Breast epithelium (tissue), 4 donors: ENCODE results near the gene GNAQ. TPM values are rescaled to one million over a fixed set of nuclear protein-coding genes. Genes with fewer than 3 reads are reported as not detected.

Experiments
- DNase-seq, 2 donors: peaks; one replicate each; pipeline ENCODE4 v3.0.0-alpha.2; 2019; ENCODE audit warnings: low spot score in 2 of 2
- H3K27ac ChIP-seq, 2 donors: fragments of 200-600 bp; sonication (generic) in 1 of 2; one replicate each; pipeline ENCODE4 v1.5.1; 2016 to 2019; ENCODE audit warnings: mild to moderate bottlenecking in 1 of 2
- H3K27me3 ChIP-seq, 2 donors: fragments of 200-600 bp; sonication (generic) in 1 of 2; one replicate each; pipeline versions ENCODE4 v1.5.1 to v1.6.0; 2017 to 2019; ENCODE audit warnings: control low read depth in 1 of 2, mild to moderate bottlenecking in 1 of 2
- H3K36me3 ChIP-seq: fragments of 200-600 bp; one replicate; pipeline ENCODE4 v1.5.1; 2019
- H3K4me1 ChIP-seq, 2 donors: fragments of 200-600 bp; sonication (generic); one replicate each; pipeline ENCODE4 v1.5.1; 2016 to 2019; ENCODE audit warnings: control low read depth in 1 of 2
- H3K4me3 ChIP-seq, 3 donors: fragments of 200-600 bp; sonication (generic); 1 replicate in 2 of 3; 2 replicates in 1 of 3; pipeline ENCODE4 v1.5.1; 2016 to 2019; ENCODE audit warnings: mild to moderate bottlenecking in 3 of 3, moderate library complexity in 2 of 3
- H3K9me3 ChIP-seq, 2 donors: fragments of 200-600 bp; sonication (generic) in 1 of 2; one replicate each; pipeline ENCODE4 v1.5.1; 2016 to 2019; ENCODE audit warnings: control low read depth in 1 of 2
- CTCF ChIP-seq, 3 donors: fragments of 450-650 bp; IDR thresholded peaks; one replicate each; pipeline ENCODE4 v1.5.1; 2016 to 2017; ENCODE audit warnings: antibody characterized with exemption in 3 of 3, mild to moderate bottlenecking in 3 of 3, moderate library complexity in 3 of 3
- POLR2A ChIP-seq: fragments of 450-650 bp; IDR thresholded peaks from one replicate; pipeline ENCODE4 v1.6.1; 2016; ENCODE audit warnings: antibody characterized with exemption, mild to moderate bottlenecking, moderate library complexity
- POLR2AphosphoS5 ChIP-seq, 3 donors: sonication (generic); formaldehyde crosslinking; IDR thresholded peaks; one replicate each; pipeline ENCODE4 v1.6.1; 2017; ENCODE audit warnings: antibody characterized with exemption in 3 of 3
- intact Hi-C: fragments of 100-400 bp; cut with DNase I; formaldehyde crosslinking; loops from one replicate; pipeline ENCODE4 v1.15.1; 2023; ENCODE audit warnings: low total_unique reads
- total RNA-seq, 3 donors: library from RNA; depleted of rRNA; stranded (reverse); fragments of >200 nt; gene quantifications; one replicate each; pipeline ENCODE4 v1.1.0, GENCODE V29; 2016

The GNAQ gene
- total RNA-seq, 3 donors from 2014 or later: 39.0 to 49.3 (median 47.2) TPM

GRCh38 chr9:78011049-78011448 lies 20.6 kb downstream of the GNAQ start:
- no peak for DNase-seq
- H3K4me3 ChIP-seq: no peak overlapping the region
- no peaks in the 10 kb centered on the region for H3K9me3 ChIP-seq
- no peaks in the 10 kb centered on the region for H3K36me3 ChIP-seq
- H3K4me1 ChIP-seq: no peaks in the 10 kb centered on the region
- TF ChIP-seq POLR2AphosphoS5 (IDR thresholded peaks at IDR 0.05): no peak
- TF ChIP-seq CTCF (IDR thresholded peaks at IDR 0.05): no peak
- TF ChIP-seq POLR2A: no peak
- intact Hi-C loops: no loop called here
- H3K27ac ChIP-seq: no peak overlapping the region
- no peaks in the 10 kb centered on the region for H3K27me3 ChIP-seq

GRCh38 chr9:78010445-78010844 lies 21.2 kb downstream of the GNAQ start:
- Histone ChIP-seq H3K27ac (no peak overlapping the region), H3K27me3 (no peaks in the 10 kb centered on the region), H3K4me3 (no peak overlapping the region), H3K9me3 (no peaks in the 10 kb centered on the region), H3K4me1 (no peaks in the 10 kb centered on the region), H3K36me3 (no peaks in the 10 kb centered on the region)
- TF ChIP-seq CTCF (IDR thresholded peaks at IDR 0.05): no peak
- no peak for TF ChIP-seq POLR2A
- no peak for TF ChIP-seq POLR2AphosphoS5 (IDR thresholded peaks at IDR 0.05)
- intact Hi-C loops: no loop called here
- no peak for DNase-seq

- Histone ChIP-seq H3K27me3 (no peaks in the 10 kb centered on the region), H3K36me3 (no peaks in the 10 kb centered on the region), H3K4me1 (no peaks in the 10 kb centered on the region), H3K4me3 (no peak overlapping the region), H3K9me3 (no peaks in the 10 kb centered on the region), H3K27ac (no peak overlapping the region)
- no peak for DNase-seq
- intact Hi-C loops: no loop called here
- TF ChIP-seq CTCF (IDR thresholded peaks at IDR 0.05) (no peak), POLR2AphosphoS5 (IDR thresholded peaks at IDR 0.05) (no peak), POLR2A (no peak)
Measured at GRCh38 chr9:78009186-78009585, 22.4 kb downstream of the GNAQ start.

GRCh38 chr9:78006734-78007133 lies 24.9 kb downstream of the GNAQ start:
- Histone ChIP-seq H3K36me3 (no peaks in the 10 kb centered on the region), H3K4me3 (no peak overlapping the region), H3K27me3 (no peaks in the 10 kb centered on the region), H3K27ac (no peak overlapping the region), H3K9me3 (no peaks in the 10 kb centered on the region), H3K4me1 (no peaks in the 10 kb centered on the region)
- intact Hi-C loops: no loop called here
- DNase-seq: no peak
- TF ChIP-seq POLR2A: no peak

GRCh38 chr9:78005231-78006002 lies 26.2 kb downstream of the GNAQ start:
- no peaks in the 10 kb centered on the region for H3K4me1 ChIP-seq
- H3K36me3 ChIP-seq: no peaks in the 10 kb centered on the region
- H3K9me3 ChIP-seq: no peaks in the 10 kb centered on the region
- TF ChIP-seq CTCF (IDR thresholded peaks at IDR 0.05) (no peak), POLR2AphosphoS5 (IDR thresholded peaks at IDR 0.05) (no peak), POLR2A (no peak)
- H3K27ac ChIP-seq: no peak overlapping the region
- intact Hi-C loops: loop anchor here (1.0 kb wide), 1 partner anchor 24 kb away; no protein-coding TSS in a partner anchor
- H3K27me3 ChIP-seq: no peaks in the 10 kb centered on the region
- no peak overlapping the region for H3K4me3 ChIP-seq
- no peak for DNase-seq
